Tibial artery (tissue), 4 donors: ENCODE data around the gene KRTAP4-12.
"Not testable (repeated sequence)": the region's sequence is repeated elsewhere in the genome, so short reads cannot be mapped to it uniquely, and the experiment has no call there.

Experiments used
- DNase-seq, 2 donors: peaks; one replicate each; pipeline ENCODE4 v3.0.0-alpha.2; 2019
- H3K27ac ChIP-seq, 2 donors: fragments of 200-600 bp; sonication (generic) in 1 of 2; 1 replicate in 1 of 2; 2 replicates in 1 of 2; pipeline ENCODE4 v1.5.1; 2018 to 2019; ENCODE audit warnings: mild to moderate bottlenecking in 1 of 2
- H3K27me3 ChIP-seq, 2 donors: fragments of 200-600 bp; sonication (generic) in 1 of 2; one replicate each; pipeline versions ENCODE4 v1.5.1 to v1.6.0; 2016 to 2019
- H3K36me3 ChIP-seq, 3 donors: fragments of 200-600 bp; sonication (generic) in 2 of 3; one replicate each; pipeline ENCODE4 v1.5.1; 2016 to 2019; ENCODE audit warnings: mild to moderate bottlenecking in 2 of 3
- H3K4me1 ChIP-seq, 4 donors: fragments of 200-600 bp; sonication (generic) in 2 of 4; 1 replicate in 3 of 4; 2 replicates in 1 of 4; pipeline ENCODE4 v1.5.1; 2016 to 2019
- H3K4me3 ChIP-seq, 2 donors: fragments of 200-600 bp; sonication (generic) in 1 of 2; 1 replicate in 1 of 2; 2 replicates in 1 of 2; pipeline ENCODE4 v1.5.1; 2018 to 2019; ENCODE audit warnings: mild to moderate bottlenecking in 2 of 2
- H3K9me3 ChIP-seq, 3 donors: fragments of 200-600 bp; sonication (generic) in 1 of 3; one replicate each; pipeline ENCODE4 v1.5.1; 2016 to 2019
- intact Hi-C: fragments of 100-400 bp; cut with DNase I; formaldehyde crosslinking; loops from one replicate; pipeline ENCODE4 v1.15.0; 2023; ENCODE audit warnings: low total_unique reads
- TF ChIP-seq, protein P1 (sequence below), 2 experiments: fragments of 200-600 bp in 1 of 2; fragments of 450-650 bp in 1 of 2; IDR thresholded peaks; one replicate each; pipeline ENCODE4 v1.5.1; 2017 to 2019; ENCODE audit warnings: antibody characterized with exemption in 2 of 2, mild to moderate bottlenecking in 1 of 2, moderate library complexity in 1 of 2

Gene KRTAP4-12

DNA sequence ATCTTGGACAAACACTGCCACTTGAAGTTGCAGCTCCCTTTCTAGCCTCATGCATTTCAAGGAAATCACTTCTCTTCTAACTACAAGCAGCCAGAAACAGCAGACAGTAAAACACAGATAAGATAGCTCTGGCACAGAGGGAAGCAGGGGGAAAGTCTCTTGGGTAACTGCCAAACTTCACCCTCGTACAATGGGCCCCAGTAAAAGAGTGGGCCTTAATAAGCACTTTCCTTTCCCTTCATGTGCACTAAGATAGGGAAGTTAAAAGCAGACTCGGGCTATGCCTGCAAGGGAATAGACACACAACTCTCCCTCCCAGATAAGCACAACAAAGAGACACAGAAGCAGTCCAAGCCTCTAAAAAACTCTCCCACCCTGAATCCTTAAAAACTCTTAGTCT lies 29.9 kb upstream of the KRTAP4-12 start:
- no peaks in the 10 kb centered on the region for H3K36me3 ChIP-seq
- intact Hi-C loops: no loop called here
- peaks cover 0 to 12% of the 10 kb centered on the region in 2 donors for H3K27me3 ChIP-seq
- H3K4me3 ChIP-seq: no peak overlapping the region
- TF ChIP-seq, protein P1, sequence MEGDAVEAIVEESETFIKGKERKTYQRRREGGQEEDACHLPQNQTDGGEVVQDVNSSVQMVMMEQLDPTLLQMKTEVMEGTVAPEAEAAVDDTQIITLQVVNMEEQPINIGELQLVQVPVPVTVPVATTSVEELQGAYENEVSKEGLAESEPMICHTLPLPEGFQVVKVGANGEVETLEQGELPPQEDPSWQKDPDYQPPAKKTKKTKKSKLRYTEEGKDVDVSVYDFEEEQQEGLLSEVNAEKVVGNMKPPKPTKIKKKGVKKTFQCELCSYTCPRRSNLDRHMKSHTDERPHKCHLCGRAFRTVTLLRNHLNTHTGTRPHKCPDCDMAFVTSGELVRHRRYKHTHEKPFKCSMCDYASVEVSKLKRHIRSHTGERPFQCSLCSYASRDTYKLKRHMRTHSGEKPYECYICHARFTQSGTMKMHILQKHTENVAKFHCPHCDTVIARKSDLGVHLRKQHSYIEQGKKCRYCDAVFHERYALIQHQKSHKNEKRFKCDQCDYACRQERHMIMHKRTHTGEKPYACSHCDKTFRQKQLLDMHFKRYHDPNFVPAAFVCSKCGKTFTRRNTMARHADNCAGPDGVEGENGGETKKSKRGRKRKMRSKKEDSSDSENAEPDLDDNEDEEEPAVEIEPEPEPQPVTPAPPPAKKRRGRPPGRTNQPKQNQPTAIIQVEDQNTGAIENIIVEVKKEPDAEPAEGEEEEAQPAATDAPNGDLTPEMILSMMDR (IDR thresholded peaks at IDR 0.05): no peak
- H3K4me1 ChIP-seq: no peaks in the 10 kb centered on the region
- H3K9me3 ChIP-seq: no peaks in the 10 kb centered on the region
- no peak overlapping the region for H3K27ac ChIP-seq
- DNase-seq: no peak

DNA sequence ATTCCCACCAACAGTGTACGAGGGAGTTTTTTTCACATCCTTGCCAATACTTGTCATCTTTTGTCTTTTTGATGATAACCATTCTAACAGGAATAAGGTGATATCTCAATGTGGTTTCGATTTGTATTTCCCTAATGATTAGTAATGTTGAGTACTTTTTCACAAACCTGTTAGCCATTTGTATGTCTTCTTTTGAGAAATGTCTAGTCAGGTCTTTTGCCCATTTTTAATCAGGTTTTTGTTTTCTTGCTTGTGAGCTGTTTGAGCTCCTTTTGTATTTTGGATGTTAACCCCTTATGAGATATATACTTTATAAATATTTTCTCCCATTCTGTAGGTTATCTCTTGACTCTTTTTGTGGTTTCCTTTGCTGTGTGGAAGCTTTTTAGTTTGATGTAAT lies 27.5 kb upstream of the KRTAP4-12 start:
- H3K9me3 ChIP-seq: no peaks in the 10 kb centered on the region
- TF ChIP-seq, protein P1 (IDR thresholded peaks at IDR 0.05): no peak
- no peak for DNase-seq
- H3K36me3 ChIP-seq: no peaks in the 10 kb centered on the region
- no peaks in the 10 kb centered on the region for H3K4me1 ChIP-seq
- intact Hi-C loops: no loop called here
- no peak overlapping the region for H3K27ac ChIP-seq
- H3K4me3 ChIP-seq: no peak overlapping the region
- H3K27me3 ChIP-seq: peaks cover 0 to 4% of the 10 kb centered on the region in 2 donors

DNA sequence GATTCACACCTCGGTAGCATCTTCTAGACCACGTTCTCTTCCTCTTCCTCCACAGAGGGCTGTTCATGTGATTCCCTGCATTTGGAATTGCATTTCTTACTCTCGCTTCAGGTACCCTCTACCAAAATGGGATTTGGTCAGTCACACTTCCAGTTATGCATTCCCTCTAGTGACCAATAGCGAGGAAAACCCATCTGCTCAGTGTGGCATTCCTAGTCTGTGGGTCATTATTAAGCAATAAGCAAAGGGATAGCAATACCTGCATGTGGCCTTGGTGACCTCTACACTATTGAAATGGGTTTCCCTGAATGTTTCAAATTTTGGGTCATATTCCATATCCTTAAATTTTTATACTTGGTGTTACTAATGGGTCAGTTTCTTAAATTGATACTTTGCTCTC lies 26.0 kb upstream of the KRTAP4-12 start:
- intact Hi-C loops: no loop called here

DNA sequence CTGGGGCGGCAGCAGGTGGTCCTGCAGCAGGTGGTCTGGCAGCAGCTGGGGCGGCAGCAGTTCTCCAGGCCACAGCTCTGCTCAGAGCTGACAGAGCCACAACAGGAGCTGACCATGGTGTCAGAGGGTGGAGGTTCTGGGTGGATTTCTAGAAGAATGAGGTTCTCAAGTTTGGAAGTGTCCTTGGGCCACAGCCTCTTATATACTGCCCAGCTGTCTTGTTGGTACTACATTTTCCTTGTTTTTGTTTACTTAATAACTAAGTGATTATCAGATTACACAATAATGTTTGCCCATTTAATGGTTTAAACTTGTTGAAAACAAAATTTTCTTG lies 25.6 kb upstream of the KRTAP4-12 start, which contains the start of gene KRTAP4-5:
KRTAP4-5 (minus strand) TSS at position 174 of the 334 bp plus-strand sequence; CDS start at position 116, 58 bp downstream.
- no peak for DNase-seq
- H3K27me3 ChIP-seq: peaks cover 0 to 4% of the 10 kb centered on the region in 2 donors
- no peaks in the 10 kb centered on the region for H3K4me1 ChIP-seq
- TF ChIP-seq, protein P1 (IDR thresholded peaks at IDR 0.05): no peak
- intact Hi-C loops: no loop called here
- H3K36me3 ChIP-seq: no peaks in the 10 kb centered on the region
- H3K27ac ChIP-seq: no peak within 1 kb of the TSS
- no peaks in the 10 kb centered on the region for H3K9me3 ChIP-seq
- no peak within 1 kb of the TSS for H3K4me3 ChIP-seq

More for the DNA sequence above, 26.0 kb upstream of the KRTAP4-12 start:
- TF ChIP-seq, protein P1 (IDR thresholded peaks at IDR 0.05): no peak
- H3K4me3 ChIP-seq: no peak overlapping the region
- no peak for DNase-seq
- no peaks in the 10 kb centered on the region for H3K36me3 ChIP-seq
- no peaks in the 10 kb centered on the region for H3K4me1 ChIP-seq
- H3K9me3 ChIP-seq: no peaks in the 10 kb centered on the region
- H3K27me3 ChIP-seq: peaks cover 0 to 4% of the 10 kb centered on the region in 2 donors
- no peak overlapping the region for H3K27ac ChIP-seq

DNA sequence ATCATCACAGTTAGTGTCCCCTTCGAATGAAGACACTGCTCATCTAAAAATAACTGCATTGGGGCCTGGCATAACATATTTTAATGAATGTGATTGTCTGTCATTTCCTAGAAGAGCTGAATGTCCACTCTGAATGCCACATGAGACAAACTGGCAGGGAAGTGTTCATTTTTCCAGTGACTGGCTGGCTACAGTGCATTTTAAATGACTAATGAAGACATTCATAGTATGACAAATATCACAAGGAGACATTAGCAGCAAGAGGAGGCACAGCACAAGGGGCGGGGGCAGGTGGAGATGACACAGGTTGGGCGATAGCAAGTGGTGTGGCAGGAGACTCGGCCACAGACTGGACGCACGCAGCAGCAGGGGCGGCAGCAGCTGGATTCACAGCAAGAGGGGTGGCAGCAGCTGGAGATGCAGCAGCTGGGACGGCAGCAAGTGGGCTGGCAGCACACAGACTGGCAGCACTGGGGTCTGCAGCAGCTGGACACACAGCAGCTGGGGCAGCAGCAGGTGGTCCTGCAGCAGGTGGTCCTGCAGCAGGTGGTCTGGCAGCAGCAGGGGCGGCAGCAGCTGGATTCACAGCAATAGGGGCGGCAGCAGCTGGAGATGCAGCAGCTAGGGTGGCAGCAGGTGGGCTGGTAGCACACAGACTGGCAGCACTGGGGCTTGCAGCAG lies 25.1 kb upstream of the KRTAP4-12 start:
- H3K27me3 ChIP-seq, DNase-seq, H3K4me1 ChIP-seq, H3K27ac ChIP-seq, H3K4me3 ChIP-seq, intact Hi-C loops, H3K9me3 ChIP-seq, H3K36me3 ChIP-seq: not testable (repeated sequence)

DNA sequence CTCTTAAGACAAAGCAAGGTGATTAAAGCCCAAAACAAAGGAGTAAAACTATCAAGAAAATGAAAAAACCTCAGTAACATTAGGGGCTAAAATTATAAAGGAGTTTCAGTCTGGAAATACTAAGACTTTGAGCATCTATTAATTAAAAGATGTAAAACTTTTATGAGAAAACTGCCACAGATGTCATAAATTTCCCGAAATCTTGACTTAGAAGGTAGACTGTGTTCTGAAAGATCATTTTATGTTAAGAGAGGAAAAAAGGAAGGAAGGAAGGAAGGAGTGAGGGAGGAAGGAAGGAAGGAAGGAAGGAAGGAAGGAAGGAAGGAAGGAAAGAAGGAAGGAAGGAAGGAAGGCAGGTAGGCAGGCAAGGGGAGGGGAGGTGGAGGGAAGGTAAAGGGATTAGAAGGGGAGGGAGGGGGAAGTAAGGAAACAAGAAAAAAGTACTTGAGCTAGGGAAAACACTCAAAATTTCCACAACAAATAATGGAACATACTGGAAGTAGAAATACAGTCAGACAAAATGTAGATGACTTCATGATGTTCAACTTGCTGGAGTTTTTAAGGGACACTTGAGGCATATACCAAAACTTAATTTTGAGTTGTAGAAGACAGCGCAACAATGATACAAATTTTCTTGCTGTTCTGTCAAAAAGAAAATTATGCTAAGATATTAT lies 23.7 kb upstream of the KRTAP4-12 start:
- Histone ChIP-seq H3K27me3 (no peaks in the 10 kb centered on the region), H3K9me3 (peaks cover 0 to 10% (median 0%) of the 10 kb centered on the region in 3 donors), H3K4me3 (no peak overlapping the region), H3K4me1 (no peaks in the 10 kb centered on the region), H3K36me3 (no peaks in the 10 kb centered on the region), H3K27ac (no peak overlapping the region)
- TF ChIP-seq, protein P1 (IDR thresholded peaks at IDR 0.05): no peak
- DNase-seq: no peak
- intact Hi-C loops: no loop called here
